OCI-LY7 (cell line): ENCODE measurements around the gene TMEM26. TPM values are rescaled to one million over a fixed set of nuclear protein-coding genes. Genes with fewer than 3 reads are reported as not detected.

Source experiments
- BruUV-seq: library from RNA; stranded (reverse); fragments of 400-500 nt; replicated peaks from 2 replicates; lab custom pipeline; 2021; lab: Mats Ljungman, UMichigan
- CTCF ChIA-PET: fragments of 300-600 bp; sonication (Branson Sonifier 250); formaldehyde crosslinking; loops from one replicate; lab custom pipeline; 2022; ENCODE audit warnings: antibody characterized with exemption; ENCODE audit not compliant: unreplicated experiment; lab: Charles Lee
- POLR2A ChIA-PET: fragments of 300-600 bp; sonication (Branson Sonifier 250); formaldehyde crosslinking; loops from one replicate; lab custom pipeline; 2022; ENCODE audit warnings: antibody characterized with exemption; lab: Charles Lee
- DNase-seq: peaks from one replicate; pipeline ENCODE4 v3.0.0-alpha.2; 2015; ENCODE audit warnings: low spot score
- H2AFZ ChIP-seq: fragments of 200-600 bp; sonication (generic), shearing (Covaris generic); 2 replicates; pipeline ENCODE4 v1.6.1; 2014; ENCODE audit warnings: mild to moderate bottlenecking, antibody characterized with exemption, low read length, moderate library complexity
- H3K27ac ChIP-seq: fragments of 200-600 bp; sonication (generic); 2 replicates; pipeline ENCODE4 v1.5.1; 2014; ENCODE audit warnings: mixed run types, low read depth, mild to moderate bottlenecking, moderate library complexity, low read length, inconsistent platforms; ENCODE audit not compliant: poor library complexity, severe bottlenecking
- H3K36me3 ChIP-seq: fragments of 200-600 bp; sonication (generic); 2 replicates; pipeline ENCODE4 v1.6.1; 2014; ENCODE audit warnings: mild to moderate bottlenecking, antibody characterized with exemption, low read length, moderate library complexity, mixed read lengths; ENCODE audit not compliant: insufficient read depth
- H3K4me1 ChIP-seq: fragments of 200-600 bp; sonication (generic); 2 replicates; pipeline ENCODE4 v1.5.1; 2014; ENCODE audit warnings: mild to moderate bottlenecking, low read length; ENCODE audit not compliant: insufficient read depth, poor library complexity, severe bottlenecking
- H3K4me2 ChIP-seq: fragments of 200-600 bp; sonication (generic); 2 replicates; pipeline ENCODE4 v1.6.1; 2014; ENCODE audit warnings: mild to moderate bottlenecking, low read length
- H3K4me3 ChIP-seq: fragments of 200-600 bp; sonication (generic); 2 replicates; pipeline ENCODE4 v1.5.1; 2014; ENCODE audit warnings: mild to moderate bottlenecking, low read depth, low read length; ENCODE audit not compliant: poor library complexity, severe bottlenecking
- H3K79me2 ChIP-seq: fragments of 200-600 bp; sonication (generic); 2 replicates; pipeline ENCODE4 v1.6.1; 2016; ENCODE audit warnings: low read depth, mild to moderate bottlenecking, low read length, moderate library complexity, mixed read lengths; ENCODE audit not compliant: insufficient read depth
- H3K9me2 ChIP-seq: fragments of 200-600 bp; sonication (generic); 2 replicates; pipeline ENCODE4 v1.6.1; 2016; ENCODE audit warnings: mild to moderate bottlenecking, low read length, mixed read lengths; ENCODE audit not compliant: insufficient read depth
- H3K9me3 ChIP-seq: fragments of 200-600 bp; sonication (generic); 2 replicates; pipeline ENCODE4 v1.6.1; 2014; ENCODE audit warnings: mild to moderate bottlenecking, mixed run types, low read length, mixed read lengths
- H4K20me1 ChIP-seq: fragments of 200-600 bp; sonication (generic); 2 replicates; pipeline ENCODE4 v1.6.1; 2014; ENCODE audit warnings: mild to moderate bottlenecking, antibody characterized with exemption, low read length, moderate library complexity, mixed read lengths; ENCODE audit not compliant: insufficient read depth
- EZH2phosphoT487 ChIP-seq: fragments of 200-600 bp; sonication (generic); IDR thresholded peaks from 2 replicates; pipeline ENCODE4 v1.6.1; 2018; ENCODE audit warnings: low read depth, borderline replicate concordance, mild to moderate bottlenecking, mixed run types, antibody characterized with exemption, low read length, moderate library complexity, mixed read lengths
- intact Hi-C: fragments of 100-400 bp; cut with micrococcal nuclease; formaldehyde crosslinking; loops from one replicate; pipeline ENCODE4 v1.10.0; 2022; ENCODE audit not compliant: unreplicated experiment
- total RNA-seq, 2 experiments: library from RNA; depleted of rRNA in 1 of 2; stranded (reverse); fragments of >200 nt in 1 of 2; shearing (Covaris generic) in 1 of 2; gene quantifications; 2 replicates each; pipeline ENCODE4 v1.2.3, GENCODE V29; 2014 to 2022
- TF ChIP-seq, protein P1 (sequence below): fragments of 200-600 bp; sonication (generic); conservative IDR thresholded peaks from 2 replicates; pipeline ENCODE4 v1.5.1; 2014; ENCODE audit warnings: mild to moderate bottlenecking, antibody characterized with exemption, low read length, moderate library complexity, mixed read lengths

TMEM26 gene
- total RNA-seq, 2 experiments from 2014 or later, result 0.06 TPM; not detected in 1

DNA sequence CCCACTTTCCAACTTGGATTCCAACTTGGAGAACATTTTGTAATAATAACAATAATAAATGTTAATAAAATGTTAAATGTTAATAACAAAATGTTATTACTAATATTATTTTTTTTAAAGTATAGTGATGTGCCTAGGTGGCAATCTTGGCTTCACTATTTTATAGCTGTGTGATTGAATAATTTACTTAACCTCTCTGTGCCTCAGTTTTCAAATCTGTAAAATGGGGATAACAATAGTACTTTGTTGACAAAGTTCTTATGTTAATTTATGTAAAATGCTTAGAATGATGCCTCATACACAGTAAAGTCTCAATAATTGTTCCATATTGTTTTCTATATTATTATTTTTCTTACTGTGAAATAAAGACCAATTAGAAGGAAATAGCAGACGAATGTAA lies 23.3 kb upstream of the TMEM26 start:
- H3K27ac ChIP-seq, result no peak overlapping the region
- no peak overlapping the region for H3K4me3 ChIP-seq
- no peak overlapping the region for H2AFZ ChIP-seq
- no peak for TF ChIP-seq EZH2phosphoT487
- TF ChIP-seq, protein P1, sequence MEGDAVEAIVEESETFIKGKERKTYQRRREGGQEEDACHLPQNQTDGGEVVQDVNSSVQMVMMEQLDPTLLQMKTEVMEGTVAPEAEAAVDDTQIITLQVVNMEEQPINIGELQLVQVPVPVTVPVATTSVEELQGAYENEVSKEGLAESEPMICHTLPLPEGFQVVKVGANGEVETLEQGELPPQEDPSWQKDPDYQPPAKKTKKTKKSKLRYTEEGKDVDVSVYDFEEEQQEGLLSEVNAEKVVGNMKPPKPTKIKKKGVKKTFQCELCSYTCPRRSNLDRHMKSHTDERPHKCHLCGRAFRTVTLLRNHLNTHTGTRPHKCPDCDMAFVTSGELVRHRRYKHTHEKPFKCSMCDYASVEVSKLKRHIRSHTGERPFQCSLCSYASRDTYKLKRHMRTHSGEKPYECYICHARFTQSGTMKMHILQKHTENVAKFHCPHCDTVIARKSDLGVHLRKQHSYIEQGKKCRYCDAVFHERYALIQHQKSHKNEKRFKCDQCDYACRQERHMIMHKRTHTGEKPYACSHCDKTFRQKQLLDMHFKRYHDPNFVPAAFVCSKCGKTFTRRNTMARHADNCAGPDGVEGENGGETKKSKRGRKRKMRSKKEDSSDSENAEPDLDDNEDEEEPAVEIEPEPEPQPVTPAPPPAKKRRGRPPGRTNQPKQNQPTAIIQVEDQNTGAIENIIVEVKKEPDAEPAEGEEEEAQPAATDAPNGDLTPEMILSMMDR, result no peak
- H3K9me3 ChIP-seq, result no peaks in the 10 kb centered on the region
- H3K4me2 ChIP-seq, result no peak overlapping the region
- intact Hi-C loops, result no loop called here
- no peaks in the 10 kb centered on the region for H3K79me2 ChIP-seq
- POLR2A ChIA-PET, result interaction anchor here (1.4 kb wide), 1 partner anchor 10 kb away, joined by 5 read pairs; no protein-coding TSS in a partner anchor
- no peak for DNase-seq
- no peaks in the 10 kb centered on the region for H4K20me1 ChIP-seq
- CTCF ChIA-PET, result no interaction called here
- BruUV-seq, result no TSS peak
- H3K9me2 ChIP-seq, result no peaks in the 10 kb centered on the region
- no peaks in the 10 kb centered on the region for H3K4me1 ChIP-seq
- H3K36me3 ChIP-seq, result no peaks in the 10 kb centered on the region

GRCh38 chr10:61475449-61475873 lies 22.3 kb upstream of the TMEM26 start:
- Histone ChIP-seq H3K27ac (no peak overlapping the region), H3K4me2 (no peak overlapping the region), H3K9me3 (no peaks in the 10 kb centered on the region), H4K20me1 (no peaks in the 10 kb centered on the region), H3K4me3 (no peak overlapping the region), H3K36me3 (no peaks in the 10 kb centered on the region), H3K4me1 (no peaks in the 10 kb centered on the region), H3K79me2 (no peaks in the 10 kb centered on the region), H3K9me2 (no peaks in the 10 kb centered on the region), H2AFZ (no peak overlapping the region)
- no peak for DNase-seq
- TF ChIP-seq, protein P1, result no peak
- TF ChIP-seq EZH2phosphoT487, result no peak
- CTCF ChIA-PET, result interaction anchor here (0.6 kb wide), 1 partner anchor 74 kb away, joined by 3 read pairs; no protein-coding TSS in a partner anchor
- no TSS peak for BruUV-seq
- intact Hi-C loops, result no loop called here
- POLR2A ChIA-PET, result interaction anchor here (0.6 to 1.4 kb wide), 4 partner anchors 9 to 984 kb away, joined by 3 to 5 read pairs (median 3); no protein-coding TSS in a partner anchor

- Histone ChIP-seq H3K79me2 (no peaks in the 10 kb centered on the region), H2AFZ (no peak overlapping the region), H4K20me1 (no peaks in the 10 kb centered on the region), H3K4me1 (no peaks in the 10 kb centered on the region), H3K4me3 (no peak overlapping the region), H3K9me3 (no peaks in the 10 kb centered on the region), H3K27ac (no peak overlapping the region), H3K36me3 (no peaks in the 10 kb centered on the region), H3K9me2 (no peaks in the 10 kb centered on the region), H3K4me2 (no peak overlapping the region)
- ChIA-PET POLR2A (interaction anchor here (0.6 kb wide), 1 partner anchor 335 kb away, joined by 3 read pairs; no protein-coding TSS in a partner anchor), CTCF (no interaction called here)
- intact Hi-C loops, result no loop called here
- TF ChIP-seq, protein P1, result no peak
- no TSS peak for BruUV-seq
- no peak for DNase-seq
Observed at GRCh38 chr10:61472090-61472674, 19.0 kb upstream of the TMEM26 start.
